Measurements from ENCODE around the gene GPX4.
A peak's percentile ranks its signal among the peaks of the same experiment; 100 is the strongest.

GPX4 gene

GRCh38 chr19:1084024-1084868 lies 19.5 kb upstream of the GPX4 start:
- DNase-seq (ENCODE audit: low read depth): no peak

DNA sequence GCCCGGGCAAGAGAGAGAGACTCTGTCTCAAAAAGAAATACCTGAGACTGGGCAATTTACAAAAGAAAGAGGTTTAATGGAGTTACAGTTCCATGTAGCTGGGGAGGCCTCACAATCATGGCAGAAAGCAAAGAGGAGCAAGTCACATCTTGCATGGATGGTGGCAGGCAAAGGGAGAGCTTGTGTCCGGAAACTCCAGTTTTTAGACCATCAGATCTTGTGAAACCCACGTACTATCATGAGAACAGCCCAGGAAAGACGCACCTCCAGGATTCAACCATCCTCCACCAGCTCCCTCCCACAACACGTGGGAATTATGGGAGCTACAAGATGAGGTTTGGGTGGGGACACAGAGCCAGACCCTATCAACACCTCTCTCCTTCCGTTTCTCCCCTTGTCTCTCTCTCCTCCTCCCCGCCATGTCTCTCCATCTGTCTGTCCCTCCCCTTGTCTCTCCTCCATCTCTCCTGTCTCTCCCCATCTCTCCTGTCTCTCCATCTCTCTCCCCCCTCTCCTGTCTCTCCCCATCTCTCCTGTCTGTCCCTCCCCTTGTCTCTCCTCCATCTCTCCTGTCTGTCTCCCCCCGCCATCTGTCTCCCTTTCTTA lies 18.6 kb upstream of the GPX4 start:
- no peak for DNase-seq (ENCODE audit: low read depth)

DNA sequence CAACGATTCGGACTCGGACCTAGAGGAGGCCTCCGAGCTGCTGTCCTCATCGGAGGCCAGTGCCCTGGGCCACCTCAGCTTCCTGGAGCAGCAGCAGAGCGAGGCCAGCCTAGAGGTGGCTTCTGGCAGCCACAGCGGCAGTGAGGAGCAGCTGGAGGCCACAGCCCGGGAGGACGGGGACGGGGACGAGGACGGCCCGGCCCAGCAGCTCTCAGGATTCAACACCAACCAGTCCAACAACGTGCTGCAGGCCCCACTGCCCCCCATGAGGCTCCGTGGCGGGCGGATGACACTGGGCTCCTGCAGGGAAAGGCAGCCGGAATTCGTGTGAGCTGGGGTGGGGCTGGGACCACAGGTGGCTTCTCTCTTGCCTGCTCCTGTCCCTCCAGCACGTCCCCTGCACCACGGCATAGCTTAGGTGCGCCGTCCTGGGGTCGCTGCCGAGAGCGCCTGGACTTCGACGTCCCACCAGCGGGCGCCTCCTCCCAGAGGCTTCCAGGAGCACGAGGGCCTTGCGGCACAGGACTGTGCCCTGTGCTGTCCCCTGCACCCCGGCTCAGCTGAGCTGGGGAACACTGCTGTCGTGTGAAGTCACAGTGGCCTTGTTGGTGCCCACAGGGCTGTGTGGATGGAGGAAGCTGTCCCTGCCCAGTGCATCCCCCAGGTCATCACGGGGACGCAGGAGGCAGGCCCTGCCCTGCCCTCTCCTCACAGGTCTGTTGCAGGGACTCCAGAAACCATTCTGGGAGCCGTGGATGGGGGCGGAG lies 17.9 kb upstream of the GPX4 start:
- DNase-seq (ENCODE audit: low read depth): no peak

- no peak for DNase-seq (ENCODE audit: low read depth)
Observed at GRCh38 chr19:1086613-1087012, 17.2 kb upstream of the GPX4 start.

DNA sequence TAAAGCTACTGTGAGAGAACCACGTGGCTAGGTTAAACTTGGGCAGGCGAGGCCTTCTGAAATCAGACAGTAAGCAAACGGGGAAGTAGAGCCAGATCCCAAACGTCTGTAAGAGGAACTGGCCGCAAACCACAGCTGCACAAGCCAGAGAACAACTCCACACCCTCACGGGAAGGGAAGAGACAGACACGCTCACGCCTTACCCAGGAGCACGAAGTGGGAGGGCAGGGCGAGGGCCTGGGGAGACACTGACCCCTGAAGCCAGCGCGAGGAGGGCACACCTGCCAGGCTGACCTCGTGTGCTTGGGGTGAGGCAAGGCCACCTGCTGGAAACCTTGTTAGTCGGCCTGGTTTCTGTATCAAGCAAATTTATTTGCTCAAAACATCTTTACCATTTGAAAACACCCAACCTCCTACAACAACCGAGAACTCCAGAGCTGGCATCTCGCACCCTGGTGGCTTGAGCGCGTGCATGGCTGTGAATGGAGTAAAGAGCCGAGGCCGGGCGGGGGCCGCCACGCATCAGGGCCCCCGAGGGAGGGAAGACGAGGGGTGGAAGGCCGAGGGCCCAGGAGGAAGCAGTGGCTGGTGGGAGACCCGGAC lies 15.9 kb upstream of the GPX4 start:
- DNase-seq (ENCODE audit: low read depth): no peak

- DNase-seq (ENCODE audit: low read depth): no peak
Observed at GRCh38 chr19:1088416-1089010, 15.3 kb upstream of the GPX4 start.

DNA sequence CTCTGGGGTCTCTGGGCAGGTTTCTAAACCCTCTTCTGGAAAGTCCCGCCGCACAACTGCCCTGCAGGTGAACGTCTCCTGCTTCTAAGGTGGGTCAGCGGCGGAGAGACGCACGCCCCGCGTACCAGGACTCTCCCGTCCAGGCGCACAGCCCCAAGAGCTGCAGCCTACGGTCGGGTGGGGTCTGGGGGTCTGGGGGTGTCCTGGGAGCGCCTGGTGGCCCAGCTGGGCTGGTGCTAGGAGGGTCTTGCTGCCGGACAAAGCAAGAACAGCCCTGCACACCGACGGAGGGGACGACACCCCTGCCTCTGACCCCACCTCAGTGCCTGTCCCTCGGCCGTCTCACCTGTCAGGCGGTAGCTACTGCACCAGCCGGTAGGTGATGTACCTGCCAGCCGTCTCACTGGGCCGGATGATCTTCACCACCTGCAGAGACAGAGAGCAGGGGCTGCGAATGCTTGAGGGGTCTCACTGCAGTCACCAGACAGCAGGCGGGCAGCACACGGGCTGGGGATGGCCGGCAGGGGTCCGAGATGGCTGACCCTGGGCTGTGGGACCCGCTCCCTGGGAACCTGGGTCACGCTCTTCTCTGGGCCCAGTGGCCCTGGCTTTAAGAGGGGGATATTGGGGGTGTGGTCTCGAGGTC lies 14.5 kb upstream of the GPX4 start:
- no peak for DNase-seq (ENCODE audit: low read depth)

DNA sequence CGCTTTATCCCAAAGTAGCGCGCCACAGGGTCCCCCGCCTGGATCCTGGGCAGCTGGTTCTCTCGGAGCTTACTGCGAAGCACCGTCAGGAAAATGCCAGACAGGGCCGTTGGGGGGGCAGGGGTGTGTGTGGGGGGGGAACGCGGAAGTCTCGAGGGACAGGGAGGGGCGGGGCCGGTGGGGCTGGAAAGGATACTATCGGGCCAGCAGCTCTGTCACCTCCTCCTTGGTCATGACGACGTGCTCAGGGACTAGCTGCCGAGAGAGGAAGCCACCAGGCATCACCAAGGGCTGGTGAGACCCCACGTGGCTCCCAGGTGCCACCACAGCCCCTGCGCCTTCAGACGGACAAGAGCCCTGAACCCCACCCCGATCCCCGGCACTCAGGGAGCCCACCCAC lies 13.9 kb upstream of the GPX4 start:
- no peak for DNase-seq (ENCODE audit: low read depth)

- no peak for DNase-seq (ENCODE audit: low read depth)
Observed at GRCh38 chr19:1090731-1091543, 12.9 kb upstream of the GPX4 start.

DNA sequence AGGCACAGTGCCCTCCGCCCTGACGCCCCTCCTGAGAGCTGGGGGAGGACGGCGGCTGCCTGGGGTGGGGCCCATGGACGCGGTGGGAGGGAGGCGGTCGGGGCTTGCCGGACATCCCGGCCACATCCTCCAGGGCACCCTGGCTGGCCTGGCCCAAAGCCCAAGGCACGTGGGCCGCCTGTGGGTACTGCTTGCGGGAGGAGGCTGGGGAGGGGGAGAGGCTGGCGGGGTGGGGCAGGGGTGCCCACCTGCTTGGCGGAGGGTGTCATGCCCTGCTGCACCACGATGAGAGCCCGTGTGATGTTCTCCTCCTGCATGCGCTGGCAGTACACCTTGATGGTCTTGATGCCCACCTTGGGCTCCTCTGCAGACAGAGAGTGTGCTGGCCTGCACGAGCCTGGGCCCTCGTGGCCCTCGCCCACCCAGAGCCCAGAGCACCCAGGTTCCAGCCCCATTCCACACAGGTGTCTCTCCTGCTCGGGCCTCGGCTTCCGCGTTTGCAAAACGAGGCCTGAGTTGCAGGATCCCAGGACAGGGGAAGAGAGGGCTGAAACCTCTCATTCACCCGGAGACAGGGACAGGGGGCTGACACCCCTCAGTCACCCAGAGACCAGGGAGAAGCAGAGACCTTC lies 12.1 kb upstream of the GPX4 start:
- DNase-seq (ENCODE audit: low read depth): no peak

GRCh38 chr19:1093330-1093729 lies 10.5 kb upstream of the GPX4 start:
- no peak for DNase-seq (ENCODE audit: low read depth)

GRCh38 chr19:1093811-1094553 lies 9.8 kb upstream of the GPX4 start:
- no peak for DNase-seq (ENCODE audit: low read depth)

DNA sequence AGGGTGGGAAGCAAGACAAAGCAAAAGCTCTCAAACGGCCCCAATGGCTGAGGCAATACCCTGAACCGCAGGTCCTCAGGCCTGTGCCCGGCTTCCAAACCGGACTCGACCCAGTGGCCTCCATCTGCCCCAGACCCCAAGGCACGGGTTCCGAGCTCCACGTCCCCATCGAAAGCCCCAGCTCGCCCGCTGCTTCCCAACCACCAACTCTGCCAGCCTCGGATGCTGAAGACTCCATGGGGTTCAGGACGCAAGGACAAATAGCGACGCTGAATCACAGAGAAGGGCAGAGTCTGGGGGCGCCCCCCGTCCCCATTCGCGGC lies 9.2 kb upstream of the GPX4 start:
- DNase-seq (ENCODE audit: low read depth): no peak

DNA sequence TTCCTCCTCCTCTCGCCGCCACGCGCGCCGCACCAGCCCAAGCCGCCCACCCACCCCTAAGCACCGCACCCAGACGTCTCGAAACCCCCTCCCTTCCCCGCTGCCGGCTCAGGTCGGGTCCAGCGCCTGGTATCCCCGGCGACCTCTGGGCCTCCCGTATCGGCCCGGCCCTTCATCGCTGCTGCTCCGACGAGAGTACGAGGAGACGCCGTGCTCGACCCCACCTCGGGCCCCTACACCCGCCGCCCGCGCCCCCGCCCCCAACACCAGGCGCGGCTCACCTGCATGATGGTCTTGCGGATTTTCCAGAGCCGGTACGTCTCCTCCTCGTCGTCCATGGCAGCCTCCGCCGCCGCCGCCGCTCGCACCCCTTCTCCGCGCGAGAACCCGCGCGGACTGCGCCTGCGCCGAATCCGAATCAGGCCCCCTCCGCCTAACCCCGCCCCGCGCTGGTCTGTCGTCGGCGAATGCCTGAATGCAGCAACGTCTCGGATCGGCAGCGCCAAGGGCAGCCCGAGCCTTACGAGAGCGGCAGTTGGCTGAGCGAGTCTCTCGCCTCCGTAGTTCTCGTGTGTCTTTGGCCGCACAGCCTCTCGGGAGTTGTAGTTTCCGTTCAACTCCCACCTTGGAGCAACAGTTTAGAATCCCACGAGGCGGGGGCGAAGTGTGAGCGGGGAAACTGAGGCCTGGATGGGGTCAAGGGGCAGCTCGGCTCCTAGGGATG lies 8.7 kb upstream of the GPX4 start, which contains the start of gene POLR2E:
TSS of gene POLR2E (minus strand) at position 398 of the 724 bp plus-strand sequence. CDS start at position 338, 60 bp downstream.
- peak; percentile 74 for DNase-seq (ENCODE audit: low read depth)

GRCh38 chr19:1097810-1098176 lies 6.0 kb upstream of the GPX4 start:
- DNase-seq (ENCODE audit: low read depth): no peak

- DNase-seq (ENCODE audit: low read depth): no peak
Observed at GRCh38 chr19:1098177-1099051, 5.4 kb upstream of the GPX4 start.

DNA sequence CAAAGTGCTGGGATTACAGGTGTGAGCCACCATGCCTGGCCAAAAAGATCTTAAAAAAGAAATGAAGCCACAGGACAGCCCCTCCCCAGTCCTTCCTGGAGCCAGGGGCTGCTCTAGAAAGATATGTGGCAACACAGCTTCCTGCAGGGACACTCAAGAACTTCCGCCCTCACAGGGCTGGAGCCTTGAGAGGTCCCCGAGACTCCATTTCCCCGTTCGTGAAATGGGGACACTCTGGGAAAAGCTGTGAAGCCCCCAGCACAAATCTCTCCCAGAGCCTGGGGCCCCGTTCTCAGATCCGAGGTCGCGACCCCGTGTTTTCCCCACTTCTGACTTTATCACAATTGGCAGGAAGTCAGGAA lies 2.5 kb upstream of the GPX4 start:
- no peak for DNase-seq (ENCODE audit: low read depth)
